ENCODE measurements around the gene TICRR. TPM values are rescaled to one million over a fixed set of nuclear protein-coding genes. Genes with fewer than 3 reads are reported as not detected.

TICRR gene
- total and polyA plus RNA-seq, 2 of the 8 experiments (the other 6 are each of a cell fraction or from before 2014, with no cell fraction given), result 13.1 to 34.8 TPM

GRCh38 chr15:89662893-89663626, 87.8 kb downstream of the TICRR start (continued):
- TF ChIP-seq CHD7 (IDR thresholded peaks at IDR 0.05; ENCODE audit: insufficient replicate concordance, low read length) (no peak), JUND (IDR thresholded peaks at IDR 0.05; ENCODE audit: low read length) (no peak), SIN3A (conservative IDR thresholded peaks at IDR 0.05 in 1 of 2, IDR thresholded peaks at IDR 0.05 in 1 of 2; ENCODE audit: low read depth in 1 of 2, low read length in 2 of 2) (no peak), RAD21 (IDR thresholded peaks at IDR 0.05 in 1 of 2, conservative IDR thresholded peaks at IDR 0.05 in 1 of 2; ENCODE audit: low read depth in 2 of 2, low read length in 2 of 2) (no peak)
